Ovary (tissue), 9 donors: ENCODE data around the gene LRRK2. TPM values are rescaled to one million over a fixed set of nuclear protein-coding genes. Genes with fewer than 3 reads are reported as not detected.
"Not testable (repeated sequence)": the region's sequence is repeated elsewhere in the genome, so short reads cannot be mapped to it uniquely, and the experiment has no call there.

Experiments
- DNase-seq, 5 donors: peaks; one replicate each; pipeline ENCODE4 v3.0.0-alpha.2; 2019 to 2020
- H3K27ac ChIP-seq, 2 donors: fragments of 200-600 bp; one replicate each; pipeline versions ENCODE4 v1.5.1 to v1.8.0; 2019 to 2022
- H3K27me3 ChIP-seq: fragments of 200-600 bp; one replicate; pipeline ENCODE4 v1.8.0; 2022
- H3K36me3 ChIP-seq: fragments of 200-600 bp; sonication (generic); one replicate; pipeline ENCODE4 v1.5.1; 2019
- H3K4me1 ChIP-seq: one replicate; pipeline ENCODE4 v1.8.1; 2013; ENCODE audit warnings: mild to moderate bottlenecking, moderate library complexity; ENCODE audit not compliant: insufficient read depth
- H3K4me3 ChIP-seq: fragments of 200-600 bp; sonication (generic); one replicate; pipeline ENCODE4 v1.5.1; 2017
- H3K9me3 ChIP-seq, 2 donors: fragments of 200-600 bp in 1 of 2; sonication (generic) in 1 of 2; one replicate each; pipeline versions ENCODE4 v1.5.1 to v1.8.1; 2013 to 2019; ENCODE audit warnings: mild to moderate bottlenecking in 1 of 2, moderate library complexity in 1 of 2
- CTCF ChIP-seq, 3 donors: fragments of 450-650 bp in 2 of 3; fragments of 200-600 bp in 1 of 3; IDR thresholded peaks; one replicate each; pipeline versions ENCODE4 v1.5.1 to v1.8.0; 2016 to 2022; ENCODE audit warnings: antibody characterized with exemption in 3 of 3, mild to moderate bottlenecking in 1 of 3
- EP300 ChIP-seq: sonication (generic); formaldehyde crosslinking; IDR thresholded peaks from one replicate; pipeline ENCODE4 v1.6.1; 2017; ENCODE audit warnings: antibody characterized with exemption
- POLR2A ChIP-seq: fragments of 450-650 bp; IDR thresholded peaks from one replicate; pipeline ENCODE4 v1.6.1; 2017; ENCODE audit warnings: antibody characterized with exemption, mild to moderate bottlenecking, moderate library complexity
- WGBS, 3 donors: extraction: QIAGEN DNeasy Blood & Tissue Kit in 1 of 3; methylation state at CpG; one replicate each; pipeline versions ENCODE4 v1.1.5 to v1.1.7; 2013 to 2017; 5-methylcytosine and 5-hydroxymethylcytosine counted together
- intact Hi-C, 4 donors: fragments of 100-400 bp; cut with DNase I; formaldehyde crosslinking; loops; one replicate each; pipeline versions ENCODE4 v1.11.0 to v1.15.1; 2022 to 2023
- polyA plus RNA-seq, 2 donors: library from polyadenylated mRNA; stranded (reverse); fragments of 200-250 nt in 1 of 2; fragments of 350-450 nt in 1 of 2; fragmentation: Illumina TruSeq in 1 of 2; extraction: RNeasy Lipid Tissue Mini Kit (QIAGEN cat#74804) in 1 of 2; gene quantifications; one replicate each; pipeline ENCODE4 v1.2.3, GENCODE V29; 2013 to 2014
- total RNA-seq, 7 donors: library from RNA; depleted of rRNA in 2 of 7; stranded (reverse); fragments of >200 nt in 2 of 7; fragmentation: NEBNext Ultra II Directional in 3 of 7; extraction: Animal tissue kit (Norgen Biotek cat#: 25700) in 3 of 7; gene quantifications; one replicate each; pipeline versions ENCODE4 v1.1.0 to v1.2.4, GENCODE V29; 2016 to 2023
- donor health status: DM: no; HTN: no; CAD: no; lungs with moderate emphysema.
- donor health status: DM: no; HTN: no; CAD: no.
- donor health status: Bipolar disorder and iron deficiency.
- donor health status: DM: yes; HTN: yes; CAD: no.
- donor health status: DM: no; HTN: no; CAD: no.
- donor health status: DM: yes; HTN: yes; CAD: no.

Gene LRRK2
- total and polyA plus RNA-seq, 9 donors, result 8.1 to 19.7 (median 12.6) TPM

DNA sequence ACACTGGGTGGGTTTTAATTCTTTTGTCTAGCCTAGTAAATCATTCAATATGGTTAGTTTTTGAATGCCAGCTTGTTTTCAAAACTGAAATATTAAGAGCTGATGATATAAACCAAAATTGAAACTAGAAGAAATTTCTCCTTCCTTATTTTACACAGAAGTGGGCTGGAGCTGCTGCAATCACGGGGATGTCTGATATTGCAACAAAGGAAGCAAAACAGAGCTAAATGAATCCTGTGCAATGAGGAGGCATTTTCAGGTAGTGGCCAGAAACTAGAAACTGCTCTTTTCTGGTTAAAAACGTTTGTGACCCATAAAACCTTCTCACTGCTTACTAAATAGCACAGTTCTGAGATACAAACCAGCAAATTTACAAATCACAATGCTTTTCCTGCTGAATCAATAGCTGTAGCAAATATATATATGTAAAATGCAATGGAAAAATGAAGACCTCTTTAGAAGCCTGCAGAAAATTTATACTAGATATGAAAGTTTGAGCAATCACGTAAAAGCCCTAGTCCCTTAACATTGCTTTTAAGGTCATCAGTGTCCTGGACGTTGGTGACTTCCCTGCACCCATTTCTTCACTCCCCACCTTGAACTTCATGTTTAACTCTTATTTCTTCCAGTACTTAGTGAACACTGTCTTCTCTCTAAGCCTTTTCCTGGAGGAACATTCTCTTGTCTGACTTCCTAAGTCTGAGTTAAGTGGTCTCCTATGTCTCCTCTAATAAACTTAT lies 15.9 kb upstream of the LRRK2 start:
- 36 to 44% (median 40%) methylated on average over 4 of the region's 4 CpGs for WGBS, 3 donors
- H3K27ac ChIP-seq, result no peak overlapping the region
- no peak for DNase-seq
- no peaks in the 10 kb centered on the region for H3K9me3 ChIP-seq
- TF ChIP-seq POLR2A, result no peak
- TF ChIP-seq EP300, result no peak
- TF ChIP-seq CTCF (IDR thresholded peaks at IDR 0.05), result no peak
- H3K4me1 ChIP-seq, result no peaks in the 10 kb centered on the region
- no peaks in the 10 kb centered on the region for H3K27me3 ChIP-seq
- intact Hi-C loops, result no loop called here
- no peaks in the 10 kb centered on the region for H3K36me3 ChIP-seq
- no peak overlapping the region for H3K4me3 ChIP-seq

GRCh38 chr12:40209886-40210285 lies 14.9 kb upstream of the LRRK2 start:
- WGBS, 3 donors, result 56 to 60% (median 59%) methylated on average over 4 of the region's 4 CpGs
- H3K9me3 ChIP-seq, result no peaks in the 10 kb centered on the region
- H3K4me1 ChIP-seq, result no peaks in the 10 kb centered on the region
- intact Hi-C loops, result no loop called here
- H3K36me3 ChIP-seq, result no peaks in the 10 kb centered on the region
- no peaks in the 10 kb centered on the region for H3K27me3 ChIP-seq
- no peak overlapping the region for H3K4me3 ChIP-seq
- no peak for DNase-seq
- no peak overlapping the region for H3K27ac ChIP-seq
- TF ChIP-seq CTCF (IDR thresholded peaks at IDR 0.05) (no peak), EP300 (no peak), POLR2A (no peak)

- H3K27me3 ChIP-seq, DNase-seq, H3K36me3 ChIP-seq, intact Hi-C loops, H3K4me1 ChIP-seq, H3K9me3 ChIP-seq, H3K4me3 ChIP-seq, H3K27ac ChIP-seq: not testable (repeated sequence)
- WGBS, 3 donors, result 80 to 88% (median 80%) methylated on average over 1 of the region's 1 CpG
Observed at GRCh38 chr12:40211186-40211585, 13.6 kb upstream of the LRRK2 start.

- Histone ChIP-seq H3K27ac (no peak overlapping the region), H3K27me3 (no peaks in the 10 kb centered on the region), H3K4me1 (no peaks in the 10 kb centered on the region), H3K36me3 (no peaks in the 10 kb centered on the region), H3K9me3 (no peaks in the 10 kb centered on the region), H3K4me3 (no peak overlapping the region)
- intact Hi-C loops, result no loop called here
- DNase-seq, result no peak
- TF ChIP-seq POLR2A, result no peak
- TF ChIP-seq EP300, result no peak
- no peak for TF ChIP-seq CTCF (IDR thresholded peaks at IDR 0.05)
- 86 to 92% (median 90%) methylated on average over 2 of the region's 2 CpGs for WGBS, 3 donors
Observed at GRCh38 chr12:40212566-40212965, 12.2 kb upstream of the LRRK2 start.

DNA sequence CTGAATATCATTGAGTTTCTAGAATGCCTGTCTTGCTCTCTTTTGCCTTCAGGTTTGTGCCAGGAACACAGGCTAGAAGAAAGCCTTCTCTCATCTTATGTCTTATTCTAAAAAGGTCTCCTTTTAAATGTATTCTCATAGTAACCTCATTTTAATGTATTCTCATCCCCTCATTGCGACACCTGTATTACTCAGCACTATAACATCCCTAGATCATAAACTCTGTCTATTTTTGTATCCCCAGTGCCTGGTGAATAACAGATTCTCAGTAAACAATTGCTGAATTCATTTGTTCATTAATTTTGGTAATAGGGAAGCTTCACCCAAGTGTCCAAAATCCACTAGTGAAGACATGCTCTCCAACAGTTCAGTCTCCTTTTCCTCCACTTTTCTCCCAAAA lies 8.8 kb upstream of the LRRK2 start:
- Histone ChIP-seq H3K4me1 (no peaks in the 10 kb centered on the region), H3K36me3 (no peaks in the 10 kb centered on the region), H3K27me3 (no peaks in the 10 kb centered on the region), H3K4me3 (no peak overlapping the region), H3K9me3 (no peaks in the 10 kb centered on the region), H3K27ac (no peak overlapping the region)
- DNase-seq, result no peak
- WGBS, 3 donors, result 93 to 100% (median 98%) methylated on average over 1 of the region's 1 CpG
- intact Hi-C loops, result no loop called here
- TF ChIP-seq CTCF (IDR thresholded peaks at IDR 0.05), result no peak
- no peak for TF ChIP-seq EP300
- no peak for TF ChIP-seq POLR2A
